GOT3 (cell line): ENCODE data around the gene BOLL.
"Not testable (repeated sequence)": the region's sequence is repeated elsewhere in the genome, so short reads cannot be mapped to it uniquely, and the experiment has no call there.

Experiments
- DNase-seq: peaks from one replicate; lab custom pipeline; 2025; ENCODE audit warnings: mixed read lengths; lab: John Stamatoyannopoulos, UW

BOLL gene

GRCh38 chr2:197784956-197785941, at the start of gene BOLL:
BOLL (minus strand) TSS chr2:197785319; CDS start chr2:197781850, 3,469 bp downstream.
- no peak for DNase-seq

- not testable (repeated sequence) for DNase-seq
These were observed 49.7 kb upstream of the BOLL start for GRCh38 chr2:197834771-197835170.

- DNase-seq, result no peak
These were observed 43.5 kb upstream of the BOLL start for GRCh38 chr2:197828464-197829135.

- DNase-seq, result no peak
These were observed 42.5 kb upstream of the BOLL start for GRCh38 chr2:197827618-197828017.

GRCh38 chr2:197822333-197822732, 37.2 kb upstream of the BOLL start:
- no peak for DNase-seq

GRCh38 chr2:197821550-197822289, 36.6 kb upstream of the BOLL start:
- no peak for DNase-seq

GRCh38 chr2:197814526-197814925, 29.4 kb upstream of the BOLL start:
- no peak for DNase-seq

GRCh38 chr2:197813093-197813787, 28.1 kb upstream of the BOLL start:
- no peak for DNase-seq

- DNase-seq, result no peak
These were observed 25.4 kb upstream of the BOLL start for GRCh38 chr2:197810491-197810890.

GRCh38 chr2:197810016-197810415, 24.9 kb upstream of the BOLL start:
- no peak for DNase-seq

- no peak for DNase-seq
These were observed 23.9 kb upstream of the BOLL start for GRCh38 chr2:197809064-197809463.

GRCh38 chr2:197805715-197806633, 20.9 kb upstream of the BOLL start:
- no peak for DNase-seq

- DNase-seq, result no peak
These were observed 19.9 kb upstream of the BOLL start for GRCh38 chr2:197804758-197805714.

- DNase-seq, result peak; percentile 23
These were observed 19.1 kb upstream of the BOLL start, which contains the start of gene PLCL1 for GRCh38 chr2:197804049-197804757. PLCL1 (plus strand) TSS chr2:197804593.

- no peak for DNase-seq
These were observed 17.9 kb upstream of the BOLL start for GRCh38 chr2:197803033-197803444.

GRCh38 chr2:197801033-197801432, 15.9 kb upstream of the BOLL start:
- no peak for DNase-seq

GRCh38 chr2:197800091-197800490, 15.0 kb upstream of the BOLL start:
- no peak for DNase-seq

GRCh38 chr2:197799068-197799467, 13.9 kb upstream of the BOLL start:
- no peak for DNase-seq

GRCh38 chr2:197798187-197798586, 13.1 kb upstream of the BOLL start:
- no peak for DNase-seq
